Omental fat pad (tissue), 4 donors: Measurements from ENCODE around the gene GRIN1. TPM values are rescaled to one million over a fixed set of nuclear protein-coding genes. Genes with fewer than 3 reads are reported as not detected.

Source experiments
- ATAC-seq: fragments of 150-250 bp; one replicate; pipeline ENCODE4 v1.9.1; 2016; ENCODE audit warnings: mild to moderate bottlenecking, moderate library complexity; ENCODE audit not compliant: low FRiP score
- DNase-seq: peaks from one replicate; pipeline ENCODE4 v3.0.0-alpha.2; 2019; ENCODE audit warnings: low spot score
- total RNA-seq, 4 donors: library from RNA; depleted of rRNA; stranded (reverse); fragments of >200 nt; gene quantifications; one replicate each; pipeline ENCODE4 v1.1.0, GENCODE V29; 2016
- TF ChIP-seq, protein P1 (sequence below), 3 donors: fragments of 450-650 bp; IDR thresholded peaks; one replicate each; pipeline ENCODE4 v1.5.1; 2016 to 2017; ENCODE audit warnings: antibody characterized with exemption in 3 of 3, mild to moderate bottlenecking in 3 of 3, moderate library complexity in 2 of 3

GRIN1 gene
- total RNA-seq, 4 donors from 2014 or later, result not detected

DNA sequence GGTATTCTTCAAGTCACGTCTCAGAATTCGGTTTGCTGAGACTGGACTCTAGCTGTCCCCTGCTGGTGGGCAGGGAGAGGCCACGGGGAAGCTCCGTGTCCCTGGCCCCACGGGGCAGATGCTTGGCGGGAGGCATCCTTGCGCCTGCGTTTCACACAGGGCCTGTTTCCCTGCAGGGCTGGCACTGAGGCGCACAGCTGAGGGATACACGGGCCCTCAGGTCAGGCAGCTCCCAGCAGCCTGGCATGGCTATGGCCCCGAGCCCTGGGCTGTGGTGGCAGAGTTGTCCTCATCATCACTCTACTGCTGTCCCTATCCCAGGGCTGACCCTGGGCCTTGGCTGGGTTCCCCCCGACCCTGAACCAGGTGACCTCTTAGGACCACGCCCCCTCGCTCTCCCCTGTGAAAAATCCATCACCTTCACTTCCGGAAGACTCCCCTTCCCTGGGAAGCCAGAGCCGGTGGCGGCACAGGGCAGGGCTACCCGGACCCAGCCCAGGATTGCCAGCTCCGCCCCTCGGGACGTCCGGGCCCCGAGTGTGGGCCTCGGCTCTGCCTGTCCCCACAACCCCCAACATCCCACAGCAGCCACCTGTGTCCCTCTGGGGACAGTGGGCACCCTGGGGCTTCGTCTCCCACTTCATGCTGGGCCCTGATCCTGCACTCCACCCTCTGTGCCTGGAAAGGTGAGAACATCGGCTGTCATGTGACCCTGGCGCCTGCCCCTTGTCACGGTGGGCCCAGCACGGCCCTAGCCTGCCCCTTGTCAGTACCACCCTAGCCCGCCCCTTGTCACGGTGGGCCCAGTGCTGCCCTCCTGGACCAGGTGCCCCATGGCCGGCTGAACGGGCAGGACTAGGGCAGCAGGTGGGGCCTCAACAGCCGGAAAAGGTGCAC lies 29.5 kb upstream of the GRIN1 start:
- DNase-seq (no peak), ATAC-seq (no peak)
- TF ChIP-seq, protein P1, sequence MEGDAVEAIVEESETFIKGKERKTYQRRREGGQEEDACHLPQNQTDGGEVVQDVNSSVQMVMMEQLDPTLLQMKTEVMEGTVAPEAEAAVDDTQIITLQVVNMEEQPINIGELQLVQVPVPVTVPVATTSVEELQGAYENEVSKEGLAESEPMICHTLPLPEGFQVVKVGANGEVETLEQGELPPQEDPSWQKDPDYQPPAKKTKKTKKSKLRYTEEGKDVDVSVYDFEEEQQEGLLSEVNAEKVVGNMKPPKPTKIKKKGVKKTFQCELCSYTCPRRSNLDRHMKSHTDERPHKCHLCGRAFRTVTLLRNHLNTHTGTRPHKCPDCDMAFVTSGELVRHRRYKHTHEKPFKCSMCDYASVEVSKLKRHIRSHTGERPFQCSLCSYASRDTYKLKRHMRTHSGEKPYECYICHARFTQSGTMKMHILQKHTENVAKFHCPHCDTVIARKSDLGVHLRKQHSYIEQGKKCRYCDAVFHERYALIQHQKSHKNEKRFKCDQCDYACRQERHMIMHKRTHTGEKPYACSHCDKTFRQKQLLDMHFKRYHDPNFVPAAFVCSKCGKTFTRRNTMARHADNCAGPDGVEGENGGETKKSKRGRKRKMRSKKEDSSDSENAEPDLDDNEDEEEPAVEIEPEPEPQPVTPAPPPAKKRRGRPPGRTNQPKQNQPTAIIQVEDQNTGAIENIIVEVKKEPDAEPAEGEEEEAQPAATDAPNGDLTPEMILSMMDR (IDR thresholded peaks at IDR 0.05), result no peak

DNA sequence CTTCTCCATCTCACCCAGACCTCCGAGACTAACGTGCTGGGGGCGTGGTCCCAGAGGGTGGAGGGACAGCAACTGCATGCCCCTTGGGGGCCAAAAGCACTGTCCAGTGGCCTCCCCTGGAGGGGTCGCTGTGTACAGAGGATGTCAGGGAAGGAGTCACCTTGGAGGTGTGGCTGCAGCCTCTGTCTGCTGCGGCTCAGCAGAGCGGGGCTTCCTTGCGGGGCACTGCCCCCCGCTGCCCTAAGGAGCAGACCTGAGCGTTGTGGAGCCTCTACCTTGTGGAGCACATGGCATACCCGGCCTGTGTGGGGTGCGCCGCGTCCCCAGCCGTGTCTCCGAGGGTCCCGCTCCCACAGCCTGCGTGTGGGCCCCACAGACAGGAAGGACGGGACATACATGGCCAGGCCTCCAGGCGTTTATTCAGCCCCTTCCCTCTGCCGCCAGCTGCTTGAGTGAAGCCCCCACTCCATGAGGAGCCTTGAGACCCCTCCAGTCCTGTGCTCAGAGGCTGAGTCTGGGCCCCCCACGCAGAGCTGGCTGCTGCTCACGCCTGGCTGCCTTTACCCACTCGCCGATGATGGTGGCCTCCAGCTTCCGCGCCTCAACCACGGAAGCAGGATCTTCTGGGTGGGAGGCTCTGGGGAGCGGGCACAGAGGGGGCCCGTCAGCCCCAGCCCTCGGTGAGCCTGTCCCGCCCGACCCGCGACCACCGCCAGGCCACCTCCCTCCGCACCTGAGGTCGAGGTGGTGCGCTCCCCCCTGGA lies 28.6 kb upstream of the GRIN1 start:
- ATAC-seq (no peak), DNase-seq (no peak)
- TF ChIP-seq, protein P1 (IDR thresholded peaks at IDR 0.05), result no peak

DNA sequence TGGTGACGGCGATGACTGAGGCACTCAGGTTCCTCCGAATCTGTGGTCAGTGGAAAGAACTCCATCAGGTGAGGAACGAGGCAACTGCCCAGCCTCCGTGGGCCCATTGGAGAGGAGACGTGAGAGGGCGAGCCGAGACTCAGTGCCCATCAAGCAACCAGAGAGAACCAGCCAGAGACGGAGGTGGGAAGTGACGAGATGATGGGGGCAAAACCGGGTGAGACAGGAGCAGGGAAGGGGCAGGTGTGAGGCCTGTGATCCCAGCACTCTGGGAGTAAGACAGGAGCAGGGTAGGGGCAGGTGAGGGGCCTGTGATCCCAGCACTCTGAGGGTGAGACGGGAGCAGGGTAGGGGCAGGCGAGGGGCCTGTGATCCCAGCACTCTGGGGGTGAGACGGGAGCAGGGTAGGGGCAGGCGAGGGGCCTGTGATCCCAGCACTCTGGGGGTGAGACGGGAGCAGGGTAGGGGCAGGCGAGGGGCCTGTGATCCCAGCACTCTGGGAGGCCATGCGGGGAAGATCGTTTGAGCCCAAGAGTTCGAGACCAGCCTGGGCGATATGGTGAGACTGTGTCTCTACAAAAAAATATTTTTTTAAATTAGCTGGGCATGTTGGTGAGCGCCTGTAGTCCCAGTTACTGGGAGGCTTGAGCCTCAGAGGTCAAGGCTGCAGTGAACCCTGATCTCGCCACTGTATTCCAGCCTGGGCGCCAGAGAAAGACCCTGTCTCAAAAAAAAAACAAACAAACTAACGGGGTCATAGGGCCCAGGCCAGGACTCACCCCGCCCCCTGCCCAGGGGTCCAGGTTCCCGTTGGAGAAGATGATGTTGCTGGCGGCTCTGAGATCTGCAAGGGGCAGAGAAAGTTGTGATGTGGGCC lies 27.8 kb upstream of the GRIN1 start:
- ATAC-seq (no peak), DNase-seq (no peak)
- TF ChIP-seq, protein P1 (IDR thresholded peaks at IDR 0.05), result no peak

DNA sequence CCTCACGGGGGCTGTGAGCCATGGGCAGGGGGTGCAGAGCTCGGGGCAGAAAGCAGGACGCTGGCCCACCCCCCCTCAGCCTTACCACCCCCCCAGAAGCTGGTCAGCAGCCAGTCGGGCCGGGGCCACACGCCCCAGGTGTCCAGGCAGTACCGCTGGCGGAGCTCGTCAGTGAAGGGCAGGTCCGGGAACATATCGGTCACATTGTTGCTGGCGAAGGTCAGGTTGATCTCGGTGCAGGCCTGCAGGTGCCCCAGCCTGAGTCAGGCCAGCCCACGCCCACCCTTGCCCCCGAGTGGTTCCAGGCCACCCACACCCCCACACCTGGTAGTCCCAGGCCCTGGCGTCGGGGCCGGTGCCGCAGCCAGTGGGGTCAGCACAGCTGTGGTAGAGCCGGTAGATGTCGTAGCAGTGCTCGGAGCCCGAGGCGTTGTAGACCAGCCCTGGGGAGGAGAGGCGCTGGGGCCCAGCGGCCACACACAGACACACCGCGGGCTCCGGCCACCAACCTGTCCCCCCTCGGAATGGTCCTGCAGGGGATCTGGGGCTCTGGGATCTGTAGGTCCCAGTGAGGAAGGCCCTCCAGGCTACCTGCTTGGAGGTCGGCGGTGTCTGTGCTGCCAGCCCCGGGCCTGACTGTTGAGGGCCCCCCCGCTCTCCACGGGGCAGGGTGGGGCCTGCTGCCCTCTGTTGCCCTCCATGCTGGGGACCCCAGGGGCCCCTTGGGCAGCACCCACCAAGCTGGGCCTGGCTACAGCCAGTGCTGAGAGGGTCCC lies 27.0 kb upstream of the GRIN1 start:
- DNase-seq, result no peak
- no peak for ATAC-seq
- TF ChIP-seq, protein P1 (IDR thresholded peaks at IDR 0.05), result no peak

DNA sequence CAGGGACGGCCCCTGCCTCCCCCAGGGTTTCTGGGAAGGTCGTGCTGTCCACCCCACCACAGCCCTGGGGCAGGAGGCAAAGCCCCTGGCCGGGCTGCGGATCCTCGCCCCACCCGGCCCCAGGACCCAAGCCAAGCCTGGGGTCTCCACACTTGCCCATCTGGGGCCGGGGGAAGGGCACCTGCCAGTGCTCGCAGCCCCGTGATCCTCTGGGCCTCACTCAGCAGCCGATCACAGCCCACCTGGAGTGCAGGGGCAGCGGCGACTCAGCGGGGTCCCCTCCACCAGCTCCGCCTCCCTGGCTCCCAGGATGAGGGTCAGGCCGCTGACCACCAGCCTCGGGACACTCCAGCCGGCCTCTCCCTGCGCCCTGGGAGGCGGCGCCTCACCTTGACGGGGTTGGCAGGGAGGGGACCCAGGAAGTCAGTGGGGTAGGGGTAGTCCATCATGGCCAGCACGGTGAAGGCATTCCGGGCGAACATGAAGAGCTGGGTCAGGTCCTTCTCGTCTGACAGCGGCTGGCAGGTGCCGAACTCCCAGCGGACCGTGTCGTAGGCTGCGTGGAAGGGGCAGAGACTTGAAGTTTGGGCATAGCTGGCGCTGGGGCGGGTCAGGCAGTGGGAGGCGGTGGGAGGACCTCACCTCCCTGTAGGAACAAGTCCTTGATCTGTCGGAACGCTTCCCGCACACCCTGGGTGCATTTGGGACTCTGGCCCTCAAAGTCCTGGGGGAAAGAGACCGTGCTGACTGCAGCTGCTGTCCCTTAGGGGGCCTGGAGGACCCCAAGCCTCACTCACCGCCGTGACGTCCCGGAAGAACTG lies 26.2 kb upstream of the GRIN1 start:
- DNase-seq, result no peak
- ATAC-seq, result no peak
- TF ChIP-seq, protein P1 (IDR thresholded peaks at IDR 0.05), result no peak
